Adipocyte (in vitro differentiated cells): ENCODE data around the gene CRELD1.

Source experiments
- DNase-seq: peaks from one replicate; pipeline ENCODE4 v3.0.0-alpha.2; 2015; ENCODE audit warnings: low read depth
- H3K27me3 ChIP-seq: replicated peaks from 2 replicates; pipeline ENCODE4 v1.7.0; 2013; ENCODE audit warnings: mild to moderate bottlenecking, low read length, moderate library complexity; ENCODE audit not compliant: control insufficient read depth, insufficient read depth
- H3K36me3 ChIP-seq: 2 replicates; pipeline ENCODE4 v1.7.0; 2013; ENCODE audit warnings: low read length, mild to moderate bottlenecking, moderate library complexity; ENCODE audit not compliant: control insufficient read depth, insufficient read depth, severe bottlenecking
- H3K4me1 ChIP-seq: 2 replicates; pipeline ENCODE4 v1.7.0; 2013; ENCODE audit warnings: mild to moderate bottlenecking, low read length, moderate library complexity; ENCODE audit not compliant: control insufficient read depth, insufficient read depth
- H3K4me3 ChIP-seq: 2 replicates; pipeline ENCODE4 v1.7.0; 2013; ENCODE audit warnings: mild to moderate bottlenecking, low read length, moderate library complexity
- H3K9ac ChIP-seq: 2 replicates; pipeline ENCODE4 v1.7.0; 2013; ENCODE audit warnings: mild to moderate bottlenecking, low read length, moderate library complexity
- H3K9me3 ChIP-seq: 2 replicates; pipeline ENCODE4 v1.7.0; 2013; ENCODE audit warnings: mild to moderate bottlenecking, low read length, moderate library complexity; ENCODE audit not compliant: control insufficient read depth

The CRELD1 gene

DNA sequence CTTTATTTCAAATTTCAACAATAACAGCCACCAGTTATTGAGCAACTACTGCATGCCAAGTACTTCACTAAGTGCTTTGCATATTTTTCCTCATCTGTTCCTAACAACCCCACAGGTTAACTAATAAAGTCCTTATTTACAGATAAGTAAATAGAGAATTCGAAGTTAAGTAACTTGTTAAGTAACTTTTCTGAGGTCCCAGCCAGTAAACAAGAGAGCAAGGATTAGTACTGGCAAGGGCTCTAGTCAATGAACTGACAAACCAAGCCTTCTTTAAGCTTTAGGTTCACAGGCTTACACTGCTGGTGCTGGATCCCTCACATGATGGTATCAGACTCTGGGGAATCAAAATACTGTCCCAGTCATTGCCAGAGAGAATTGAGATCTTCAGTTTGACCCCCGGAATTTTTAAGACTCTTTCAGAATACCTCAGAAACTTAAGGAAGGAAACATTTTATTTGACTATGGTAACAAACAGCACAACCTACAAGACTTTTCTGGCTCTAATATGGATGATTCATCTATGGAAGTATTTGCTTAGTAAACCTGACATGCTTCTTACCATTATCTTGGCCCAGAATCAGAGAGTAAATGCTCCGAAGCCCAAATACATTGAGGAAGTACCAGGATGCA, 36.5 kb downstream of the CRELD1 start:
- H3K4me3 ChIP-seq, result no peak overlapping the region
- peak; percentile 67 for DNase-seq
- peaks cover 24% of the 10 kb centered on the region for H3K4me1 ChIP-seq
- H3K9me3 ChIP-seq, result no peaks in the 10 kb centered on the region
- H3K36me3 ChIP-seq, result peaks cover 81% of the 10 kb centered on the region
- peak overlapping the region; percentile 50 for H3K9ac ChIP-seq
- no peaks in the 10 kb centered on the region for H3K27me3 ChIP-seq

DNA sequence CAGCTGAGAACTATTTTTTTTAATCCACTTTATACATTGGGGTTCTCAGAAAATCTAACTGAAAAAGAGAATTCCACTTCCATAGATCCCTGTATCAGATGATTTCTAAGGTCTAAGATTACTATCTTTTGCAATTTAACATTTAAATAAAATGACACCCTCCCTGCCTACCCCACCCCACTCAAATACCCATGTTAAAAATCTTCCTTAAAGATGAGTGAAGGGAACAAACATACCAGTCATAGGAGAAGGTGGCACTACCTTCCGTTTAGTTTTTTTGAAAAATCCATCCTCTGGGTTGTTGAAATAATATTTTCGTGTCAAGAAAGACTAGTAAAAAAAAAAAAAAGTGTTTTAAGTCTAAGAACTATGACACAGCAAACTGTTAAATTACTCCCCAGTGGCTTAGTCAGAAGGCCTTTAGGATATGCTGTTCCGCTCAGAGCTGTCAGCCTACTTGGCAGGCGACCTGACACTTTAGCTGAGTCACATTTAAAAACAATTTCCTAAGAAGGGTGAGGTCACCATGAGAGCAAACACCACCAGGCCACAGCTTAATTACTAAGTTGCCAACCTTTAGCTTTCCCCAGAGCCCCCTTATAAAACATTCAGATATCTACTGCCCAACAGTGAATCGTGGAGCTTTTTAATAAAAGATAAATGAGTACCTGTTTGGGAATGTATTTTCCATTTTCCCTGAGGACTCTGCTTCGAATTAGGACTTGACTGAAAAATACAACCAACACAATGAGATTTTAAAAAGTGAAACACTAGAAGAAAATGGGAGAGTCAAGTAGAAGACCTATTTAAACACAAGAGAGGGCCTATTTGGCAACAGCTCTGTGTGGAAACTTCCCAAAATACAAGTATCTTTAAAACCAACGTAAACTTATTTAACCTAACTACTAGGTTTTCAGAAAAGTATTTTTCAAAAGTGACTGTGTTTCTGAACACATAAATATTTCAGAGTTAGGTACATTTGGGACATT, 43.4 kb downstream of the CRELD1 start:
- Histone ChIP-seq H3K9me3 (no peaks in the 10 kb centered on the region), H3K4me1 (peaks cover 49% of the 10 kb centered on the region), H3K4me3 (peak overlapping the region; percentile 69), H3K27me3 (no peaks in the 10 kb centered on the region), H3K36me3 (peaks cover 50% of the 10 kb centered on the region), H3K9ac (peak overlapping the region; percentile 84)
- DNase-seq, result peak; percentile 95

DNA sequence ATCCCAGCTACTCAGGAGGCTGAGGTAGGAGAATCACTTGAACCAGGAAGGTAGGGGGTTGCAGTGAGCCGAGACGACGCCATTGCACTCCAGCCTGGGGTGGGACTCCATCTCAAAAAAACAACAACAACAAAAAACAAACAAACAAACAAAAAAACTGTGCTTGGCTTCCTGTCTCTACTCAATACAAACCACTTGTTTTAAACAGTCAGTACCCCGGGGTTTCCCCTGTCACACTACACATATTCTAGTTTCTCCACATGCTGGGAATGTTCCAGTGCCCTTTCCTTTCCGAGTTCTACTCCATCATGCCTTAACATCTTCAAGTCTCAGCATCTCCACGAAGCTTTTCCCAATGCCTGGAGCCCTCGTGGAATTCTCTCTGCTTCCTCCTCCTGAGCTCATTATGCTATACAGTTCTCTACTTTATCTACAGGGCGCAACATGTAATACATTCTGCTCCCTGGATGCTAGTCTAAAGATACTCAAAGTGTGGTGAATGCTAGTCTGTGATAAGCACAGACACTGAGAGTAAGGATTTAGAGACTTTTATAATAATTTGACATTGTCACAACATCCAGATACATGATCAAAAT, 45.2 kb downstream of the CRELD1 start:
- peaks cover 33% of the 10 kb centered on the region for H3K36me3 ChIP-seq
- DNase-seq, result no peak

GRCh38 chr3:9980251-9980650, 46.6 kb downstream of the CRELD1 start:
- peaks cover 22% of the 10 kb centered on the region for H3K36me3 ChIP-seq
- H3K4me1 ChIP-seq, result peaks cover 58% of the 10 kb centered on the region
- DNase-seq, result no peak
- no peaks in the 10 kb centered on the region for H3K27me3 ChIP-seq
- H3K9ac ChIP-seq, result no peak overlapping the region
- H3K4me3 ChIP-seq, result no peak overlapping the region
- no peaks in the 10 kb centered on the region for H3K9me3 ChIP-seq

More for the DNA sequence above, 45.2 kb downstream of the CRELD1 start:
- Histone ChIP-seq H3K9ac (no peak overlapping the region), H3K27me3 (no peaks in the 10 kb centered on the region), H3K9me3 (no peaks in the 10 kb centered on the region), H3K4me1 (peaks cover 56% of the 10 kb centered on the region), H3K4me3 (no peak overlapping the region)

DNA sequence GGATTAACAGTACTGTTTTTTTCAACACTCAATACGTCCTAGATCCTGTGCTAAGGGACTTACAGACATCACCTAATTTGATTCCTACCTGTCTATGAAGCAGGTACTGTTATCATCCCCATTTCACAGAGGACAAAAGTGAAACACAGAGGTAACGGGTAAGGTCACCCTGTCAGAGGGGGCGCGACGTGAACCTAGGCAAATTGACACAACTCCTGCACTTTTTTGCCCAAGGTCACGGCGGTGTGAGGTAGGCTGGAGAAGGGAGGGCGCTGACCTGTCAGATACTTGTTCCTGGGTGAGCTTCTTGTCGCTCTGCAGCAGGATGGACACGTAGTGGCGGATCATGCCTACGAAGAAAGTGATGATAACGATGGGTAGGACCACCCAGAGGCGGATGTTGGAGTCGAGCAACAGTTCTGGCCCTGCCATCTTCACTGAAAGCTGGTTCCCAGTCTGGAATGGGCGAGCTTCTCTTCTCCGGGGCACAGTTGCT, 52.6 kb downstream of the CRELD1 start:
- peak overlapping the region; percentile 88 for H3K4me3 ChIP-seq
- H3K9ac ChIP-seq, result peak overlapping the region; percentile 92
- no peaks in the 10 kb centered on the region for H3K27me3 ChIP-seq
- H3K9me3 ChIP-seq, result no peaks in the 10 kb centered on the region
- DNase-seq, result no peak
- H3K36me3 ChIP-seq, result peaks cover under 1% of the 10 kb centered on the region
- H3K4me1 ChIP-seq, result peaks cover 34% of the 10 kb centered on the region

GRCh38 chr3:9994086-9994844, 60.6 kb downstream of the CRELD1 start:
- DNase-seq, result peak; percentile 89
- Histone ChIP-seq H3K9ac (peak overlapping the region; percentile 19), H3K27me3 (no peaks in the 10 kb centered on the region), H3K9me3 (no peaks in the 10 kb centered on the region), H3K4me3 (peak overlapping the region; percentile 15), H3K36me3 (peaks cover 3% of the 10 kb centered on the region), H3K4me1 (peaks cover 16% of the 10 kb centered on the region)
